CD4-positive, alpha-beta T cell treated with Interleukin-10 for 1 hour (primary cell): Measurements from ENCODE around the gene HNRNPU.
"Not testable (repeated sequence)": the region's sequence is repeated elsewhere in the genome, so short reads cannot be mapped to it uniquely, and the experiment has no call there.

ENCODE experiments used
- DNase-seq: peaks from one replicate; pipeline ENCODE4 v3.0.0-alpha.2; 2020

HNRNPU gene

DNA sequence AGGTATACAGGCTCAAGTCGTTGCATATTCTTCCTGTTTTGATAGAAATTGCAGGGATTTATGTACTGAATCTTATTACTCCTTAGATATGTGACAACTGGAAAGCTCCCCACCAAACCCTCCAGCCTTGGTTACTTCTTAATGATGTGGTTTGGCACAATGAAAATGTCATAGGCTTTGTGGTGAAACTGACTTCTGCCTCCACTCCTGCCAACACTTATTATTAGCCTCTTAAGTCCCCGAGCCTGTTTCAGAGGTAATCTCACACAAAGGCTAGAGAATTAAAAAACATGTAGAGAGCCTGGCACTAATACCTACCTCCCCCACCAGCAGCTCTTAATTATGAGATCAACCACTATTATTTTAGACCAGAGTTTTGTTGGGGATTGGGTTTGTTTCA, 24.7 kb downstream of the HNRNPU start:
- DNase-seq, result peak; percentile 21

DNA sequence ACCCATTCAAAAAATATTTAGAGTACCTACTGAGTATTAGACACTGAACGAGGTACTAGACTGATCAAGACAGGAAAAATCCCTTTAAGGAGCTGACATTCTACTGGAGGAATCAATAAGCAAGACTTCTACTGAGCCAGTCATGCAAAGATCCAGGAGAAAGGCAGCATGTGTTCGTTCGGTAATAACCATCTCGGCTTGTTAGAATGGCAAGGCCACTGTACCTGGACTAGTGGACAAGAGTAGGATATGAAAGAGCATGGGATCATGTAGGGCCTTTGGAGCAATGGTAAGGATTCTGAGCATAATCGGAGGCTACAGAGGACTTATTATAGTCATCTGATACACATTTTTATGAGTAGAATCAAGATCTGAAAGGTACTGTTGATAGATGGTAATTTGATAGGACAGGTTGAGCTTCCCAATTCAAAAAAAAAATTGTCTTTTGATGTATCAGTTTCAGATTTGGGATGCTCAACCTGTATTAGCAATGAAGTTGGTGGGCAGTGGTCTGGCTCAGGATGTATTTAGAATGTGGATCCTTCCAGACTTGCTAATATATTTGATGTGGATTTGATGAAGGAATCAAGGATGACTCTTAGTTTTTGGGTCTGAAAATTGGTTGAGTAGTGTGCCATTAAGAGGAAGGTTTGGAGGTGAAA, 26.6 kb downstream of the HNRNPU start:
- DNase-seq, result peak; percentile 21

DNA sequence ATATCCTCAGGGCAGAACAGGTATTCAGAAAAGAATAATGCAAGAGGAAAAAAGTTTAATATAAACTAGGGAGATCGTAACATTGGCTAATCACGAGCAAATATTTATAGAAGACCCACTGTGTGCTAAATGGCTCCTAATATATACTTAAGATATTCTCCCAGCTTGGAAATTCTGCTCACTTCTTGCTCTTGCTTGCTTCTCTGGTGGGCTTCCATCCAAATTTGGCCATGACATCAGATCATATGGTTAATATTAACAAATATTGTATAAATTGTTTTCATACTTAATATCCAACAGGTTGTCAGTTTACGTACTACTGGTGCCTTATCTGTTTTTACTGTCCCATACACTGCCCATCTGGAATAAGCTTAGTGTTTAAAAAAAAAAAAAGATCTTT, 27.8 kb downstream of the HNRNPU start:
- DNase-seq, result no peak

DNA sequence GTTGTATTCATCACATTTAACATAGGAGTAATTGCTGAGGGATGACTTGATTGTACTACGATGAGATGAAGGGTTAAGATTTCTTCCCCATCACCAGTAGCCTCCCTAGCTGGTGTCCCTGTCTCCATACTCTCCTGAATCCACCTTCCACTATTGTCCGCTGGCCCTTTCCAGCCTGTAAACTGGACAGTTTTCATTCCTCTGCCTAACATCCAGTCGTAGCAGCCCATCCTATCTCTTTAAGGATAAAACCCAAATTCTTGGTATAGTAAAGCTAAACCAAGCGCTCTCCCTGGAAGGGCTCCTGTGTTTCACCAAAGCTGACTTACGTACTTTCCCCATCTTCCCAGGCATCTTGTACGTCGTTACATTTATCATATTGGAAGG, 28.2 kb downstream of the HNRNPU start:
- no peak for DNase-seq

DNA sequence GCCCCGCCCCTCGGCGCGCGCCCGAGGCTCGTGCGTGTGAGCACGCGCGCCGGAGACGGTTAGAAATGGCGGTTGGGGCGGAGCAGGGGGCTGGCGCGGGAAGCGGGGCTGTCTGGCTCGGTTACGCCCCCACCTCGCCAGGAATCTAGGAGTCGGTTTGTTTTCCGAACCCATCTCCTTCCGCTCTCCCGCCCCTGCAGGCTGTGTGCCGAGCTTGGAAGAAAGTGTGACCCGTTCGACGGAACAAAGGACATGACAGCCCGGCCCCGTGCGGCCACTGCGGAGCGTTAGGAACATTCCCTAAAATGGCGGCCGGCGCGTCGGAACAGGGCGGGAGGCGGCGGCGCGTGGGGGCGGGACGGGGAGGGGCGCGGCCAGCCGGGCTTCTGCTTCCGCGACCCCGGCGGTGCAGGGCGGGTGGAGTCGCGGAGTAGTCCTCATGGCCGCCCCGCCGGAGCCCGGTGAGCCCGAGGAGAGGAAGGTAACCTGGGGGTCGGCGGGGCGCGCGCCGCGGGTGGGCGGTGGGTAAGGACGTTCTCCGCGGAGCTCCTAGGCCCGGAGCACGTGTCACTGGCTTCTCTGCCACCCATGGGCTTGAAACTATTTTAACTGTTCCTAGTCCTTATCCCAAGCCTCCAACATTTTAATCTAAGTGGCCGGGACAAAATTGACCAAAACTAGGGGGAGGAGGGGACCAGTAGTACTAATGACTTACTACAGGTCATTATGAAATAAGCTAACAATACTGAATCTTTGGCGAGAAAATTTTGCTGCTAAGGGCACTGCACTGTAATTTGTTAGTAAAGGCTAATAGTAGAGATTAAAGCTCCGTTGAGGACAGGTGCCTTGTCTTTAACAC, 28.8 kb downstream of the HNRNPU start, which contains the start of gene COX20:
TSS of gene COX20 (plus strand) at position 383 of the 859 bp plus-strand sequence. CDS start at position 440, 57 bp downstream.
- peak; percentile 91 for DNase-seq

DNA sequence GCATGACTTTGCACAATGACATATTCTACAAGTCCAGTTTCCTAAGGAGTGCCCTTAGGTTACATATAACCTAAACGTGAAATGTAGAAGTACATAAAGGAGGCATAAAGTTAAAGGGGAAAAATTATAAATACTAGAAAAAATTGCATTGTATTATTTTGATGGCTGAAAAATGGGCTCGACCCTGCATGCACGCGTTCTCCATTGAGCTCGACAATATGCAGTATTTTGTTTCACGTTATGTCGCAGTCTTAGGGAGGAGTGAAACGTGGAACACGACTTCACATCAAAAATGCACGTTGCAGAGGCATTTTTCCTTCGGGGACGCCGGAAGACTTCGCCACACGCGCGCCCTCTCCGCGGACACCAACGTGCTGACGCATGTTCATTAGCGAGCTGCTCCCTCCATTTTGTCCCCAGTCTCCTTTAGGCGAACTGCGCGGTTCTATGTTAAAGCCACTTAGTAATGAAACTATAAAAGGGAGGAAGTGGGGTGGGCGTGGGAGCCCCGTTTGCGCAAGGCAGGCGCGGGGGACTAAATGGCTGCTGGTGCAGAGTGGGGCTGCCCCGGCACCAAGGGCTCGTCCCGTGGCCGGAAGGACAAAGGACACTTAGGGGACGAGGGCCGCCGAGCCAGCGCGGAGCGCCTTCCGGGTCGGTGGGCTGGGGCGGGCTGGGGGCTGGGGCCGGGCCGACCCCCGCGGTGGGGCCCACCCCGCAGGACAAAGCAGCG, 29.6 kb downstream of the HNRNPU start:
- peak; percentile 93 for DNase-seq

DNA sequence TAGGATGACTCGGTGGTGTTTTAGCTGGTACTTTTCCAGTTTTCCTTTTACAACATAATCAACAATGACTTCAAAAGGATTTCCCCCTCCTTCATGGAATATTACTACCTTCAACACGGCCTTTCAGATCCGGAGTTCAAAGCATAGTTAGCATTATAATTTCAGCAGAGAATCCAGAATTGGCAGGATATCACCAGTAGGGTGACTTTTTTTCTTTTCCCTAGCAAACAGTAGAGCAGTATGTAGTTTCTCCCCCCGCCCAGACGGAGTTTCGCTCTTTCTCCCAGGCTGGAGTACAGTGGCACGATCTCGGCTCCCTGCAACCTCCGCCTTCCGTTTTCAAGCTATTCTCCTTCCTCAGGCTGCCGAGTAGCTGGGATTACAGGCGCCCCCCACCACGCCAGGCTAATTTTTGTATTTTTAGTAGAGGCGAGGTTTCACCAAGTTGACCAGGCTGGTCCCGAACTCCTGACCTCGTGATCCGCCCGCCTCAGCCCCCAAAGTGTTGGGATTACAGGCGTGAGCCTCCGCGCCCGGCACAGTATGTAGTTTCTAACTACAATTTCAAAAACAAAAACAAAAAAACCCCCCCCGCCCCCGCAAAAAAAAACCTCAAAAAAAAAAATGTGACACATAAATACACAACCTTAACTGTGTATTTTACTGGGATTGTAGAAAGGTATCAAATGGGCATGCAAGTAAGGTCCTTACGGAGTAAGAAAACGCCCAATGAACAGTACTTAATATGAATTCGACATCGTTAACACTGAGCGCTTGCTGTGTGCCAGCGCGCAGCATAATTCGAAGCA, 30.4 kb downstream of the HNRNPU start:
- peak; percentile 65 for DNase-seq

DNA sequence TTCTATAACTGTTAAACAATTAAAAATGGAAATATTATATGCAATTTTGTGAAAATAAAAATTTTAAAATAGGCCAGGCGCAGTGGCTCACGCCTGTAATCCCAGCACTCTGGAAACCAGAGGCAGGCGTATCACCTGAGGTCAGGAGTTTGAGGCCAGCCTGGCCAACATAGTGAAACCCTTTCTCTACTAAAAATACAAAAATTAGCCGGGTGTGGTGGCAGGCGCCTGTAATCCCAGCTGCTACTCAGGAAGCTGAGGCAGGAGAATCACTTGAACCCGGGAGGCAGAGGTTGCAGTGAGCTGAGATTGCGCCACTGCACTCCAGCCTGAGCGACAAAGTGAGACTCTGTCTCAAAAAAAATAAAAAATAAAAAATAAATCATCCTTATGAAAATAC, 31.1 kb downstream of the HNRNPU start:
- DNase-seq, result not testable (repeated sequence)

DNA sequence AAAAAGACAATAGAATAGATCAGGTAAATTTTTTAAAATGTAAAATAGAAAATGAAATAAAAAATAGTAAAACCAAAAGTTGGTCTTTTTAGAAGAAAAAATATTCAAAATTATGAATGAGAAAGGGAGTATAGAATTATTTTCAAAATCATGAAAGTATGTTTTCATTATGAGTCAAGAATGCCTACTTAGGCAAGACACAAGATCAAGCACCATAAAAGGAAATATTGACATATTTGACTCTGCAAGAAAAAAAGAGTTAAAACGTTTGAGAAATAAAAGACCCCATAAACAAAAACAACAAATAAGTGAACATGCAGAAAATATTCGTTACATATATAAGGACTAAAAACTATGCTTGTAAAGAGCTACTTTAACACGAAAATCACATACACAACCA, 33.7 kb downstream of the HNRNPU start:
- no peak for DNase-seq

DNA sequence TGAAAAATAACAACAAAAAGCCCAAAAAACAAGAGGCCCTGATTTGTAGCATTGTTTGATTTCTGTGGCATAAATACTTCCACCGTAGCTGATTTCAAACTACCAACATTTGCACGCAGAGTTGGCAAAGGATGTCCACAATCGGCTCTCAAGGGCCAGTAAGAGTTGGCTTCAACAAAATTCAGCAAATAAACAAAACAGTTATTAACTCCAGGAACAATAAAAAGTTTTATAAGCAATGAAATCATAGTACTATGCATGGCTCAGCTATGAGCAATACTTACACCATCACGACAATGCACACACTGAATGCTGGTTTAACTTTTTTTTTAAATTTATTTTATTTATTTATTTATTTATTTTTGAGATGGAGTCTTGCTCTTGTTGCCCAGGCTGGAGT, 37.6 kb downstream of the HNRNPU start:
- no peak for DNase-seq

DNA sequence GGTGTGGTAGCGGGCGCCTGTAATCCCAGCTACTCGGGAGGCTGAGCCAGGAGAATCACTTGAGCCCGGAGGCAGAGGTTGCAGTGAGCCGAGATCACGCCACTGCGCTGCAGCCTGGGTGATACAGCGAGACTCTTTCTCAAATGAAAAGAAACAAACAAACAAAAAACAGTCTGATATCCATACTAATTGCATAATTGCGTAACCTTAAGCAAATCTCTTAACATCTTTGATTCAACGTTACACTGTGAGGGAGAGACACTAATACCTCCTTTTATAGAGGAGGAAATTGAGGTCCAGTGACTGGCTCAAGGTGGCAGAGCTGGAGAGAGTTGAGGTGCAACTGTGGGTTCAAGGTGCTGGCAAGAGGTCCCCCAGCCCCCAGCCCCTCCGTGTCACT, 41.5 kb downstream of the HNRNPU start:
- DNase-seq, result no peak

DNA sequence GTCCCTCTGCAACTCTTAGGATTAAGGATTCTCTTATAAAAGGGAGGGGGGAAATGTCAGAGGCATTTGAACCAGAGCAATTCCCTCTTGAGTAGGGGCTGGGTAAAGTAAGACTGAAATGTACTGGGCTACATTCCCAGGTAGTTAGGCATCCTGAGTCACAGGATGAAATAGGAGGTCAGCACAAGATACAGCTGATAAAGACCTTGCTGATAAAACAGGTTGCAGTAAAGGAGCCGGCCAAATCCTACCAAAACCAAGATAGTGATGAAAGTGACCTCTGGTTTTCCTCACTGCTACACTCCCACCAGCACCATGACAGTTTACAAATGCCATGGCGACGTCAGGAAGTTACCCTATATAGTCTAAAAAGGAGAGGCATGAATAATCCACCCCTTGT, 43.2 kb downstream of the HNRNPU start:
- no peak for DNase-seq

DNA sequence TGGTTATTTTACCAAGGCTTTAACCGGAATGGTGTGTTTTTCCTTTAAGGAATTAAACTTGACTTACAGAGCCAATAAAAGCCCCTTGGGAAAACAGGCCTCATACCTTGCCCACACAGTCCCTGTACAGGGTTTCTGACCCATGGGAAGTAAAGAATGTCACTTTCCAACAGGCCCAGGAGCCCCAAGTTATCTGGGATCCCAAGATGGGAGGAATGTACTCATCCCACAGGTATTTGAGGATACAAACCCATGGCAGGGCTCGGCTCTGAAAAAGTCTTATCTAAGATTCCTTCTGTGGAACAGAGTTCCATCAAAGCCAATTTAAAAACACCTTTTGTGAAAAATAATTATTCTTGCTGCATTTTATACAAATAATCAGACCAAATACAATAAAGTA, 44.2 kb downstream of the HNRNPU start:
- no peak for DNase-seq

DNA sequence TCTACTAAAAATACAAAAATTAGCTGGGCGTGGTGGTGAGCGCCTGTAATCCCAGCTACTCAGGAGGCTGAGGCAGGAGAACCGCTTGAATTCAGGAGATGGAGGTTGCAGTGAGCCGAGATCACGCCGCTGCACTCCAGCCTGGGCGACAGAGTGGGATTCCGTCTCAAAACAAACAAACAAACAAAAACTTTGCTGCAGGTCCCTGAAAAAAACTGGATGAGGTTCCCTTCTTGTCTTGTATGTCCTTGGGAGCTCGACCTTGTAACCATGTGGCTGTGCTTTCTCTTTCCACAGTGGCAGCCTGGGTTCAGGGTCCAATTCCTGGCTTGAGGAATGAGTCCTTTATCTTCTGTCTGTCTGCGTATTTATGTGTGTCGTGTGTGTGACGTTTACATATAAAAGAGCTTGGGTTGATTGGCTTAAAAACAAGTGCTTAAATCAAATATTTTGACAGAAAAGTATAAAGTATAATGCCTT, 46.9 kb downstream of the HNRNPU start:
- no peak for DNase-seq

DNA sequence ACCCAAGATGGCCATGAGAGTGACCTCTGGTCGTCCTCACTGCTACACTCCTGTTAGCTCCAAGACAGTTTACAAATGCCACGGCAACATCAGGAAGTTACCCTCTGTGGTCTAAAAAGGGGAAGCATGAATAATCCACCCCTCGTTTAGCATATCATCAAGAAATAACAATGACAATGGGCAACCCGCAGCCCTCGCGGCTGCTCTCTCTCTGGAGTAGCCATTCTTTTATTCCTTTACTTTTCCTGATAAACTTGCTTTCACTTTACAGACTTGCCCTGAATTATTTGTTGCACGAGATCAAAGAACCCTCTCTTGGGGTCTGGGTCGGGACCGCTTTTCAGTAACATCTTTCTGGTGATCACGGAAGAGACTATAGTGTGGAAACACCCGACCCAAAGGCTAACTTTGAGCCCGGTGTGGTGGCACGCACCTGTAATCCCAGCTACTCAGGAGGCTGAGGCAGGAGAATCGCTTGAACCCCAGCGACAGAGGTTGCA, 48.7 kb downstream of the HNRNPU start:
- no peak for DNase-seq

DNA sequence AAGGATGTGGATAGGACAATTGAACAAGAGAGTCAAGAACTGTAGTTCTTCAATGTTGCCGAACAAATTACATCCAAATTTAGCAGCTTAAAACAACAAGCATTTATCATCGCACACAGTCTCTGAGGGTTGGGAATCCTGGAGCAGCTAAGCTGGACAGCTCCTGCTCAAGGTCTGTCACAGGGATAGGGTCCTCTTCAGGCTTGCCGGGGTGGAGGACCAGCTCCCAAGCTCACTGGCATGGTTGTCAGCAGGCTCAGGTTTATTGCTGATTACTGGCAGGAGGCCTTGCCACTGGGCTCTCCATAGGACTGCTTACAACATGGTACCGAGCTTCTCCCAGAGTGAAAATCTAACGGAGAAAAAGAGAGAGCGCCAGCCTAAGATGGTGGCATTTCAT, 51.0 kb downstream of the HNRNPU start:
- DNase-seq, result no peak

DNA sequence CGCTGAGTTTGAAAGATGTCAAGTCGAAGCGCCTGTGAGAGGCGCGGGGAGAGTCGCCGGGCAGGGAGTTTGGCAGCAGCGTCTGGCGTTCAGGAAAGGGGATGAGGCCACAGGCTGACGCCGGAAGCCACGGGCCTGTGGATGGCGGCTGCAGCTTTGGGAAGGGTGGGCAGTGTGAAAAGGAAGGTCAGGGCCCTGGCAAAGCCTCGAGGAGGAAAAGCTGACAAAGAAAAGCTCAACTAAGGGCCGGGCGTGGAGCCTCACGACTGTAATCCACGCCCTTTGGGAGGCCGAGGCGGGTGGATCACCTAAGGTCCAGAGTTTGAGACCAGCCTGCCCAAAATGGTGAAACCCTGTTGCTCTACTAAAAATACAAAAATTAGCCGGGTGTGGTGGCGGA, 54.1 kb downstream of the HNRNPU start:
- no peak for DNase-seq

DNA sequence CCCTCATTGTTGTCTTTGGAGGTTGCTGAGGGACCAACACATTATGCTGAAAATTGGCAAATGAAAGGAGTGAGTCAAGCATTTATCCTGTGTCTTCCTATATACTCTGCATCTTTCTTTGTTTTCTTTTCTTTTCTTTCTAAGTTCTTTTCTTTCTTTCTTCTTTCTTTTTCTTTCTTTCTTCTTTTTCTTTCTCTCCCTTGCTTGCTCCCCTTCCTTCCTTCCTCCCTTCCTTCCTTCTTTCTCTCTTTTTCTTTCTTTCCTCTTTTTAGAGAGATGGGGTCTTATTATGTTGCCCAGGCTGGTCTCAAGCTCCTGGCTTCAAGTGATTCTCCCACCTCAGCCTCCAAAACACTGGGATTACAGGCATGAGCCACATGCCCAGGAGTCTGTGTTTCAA, 57.2 kb downstream of the HNRNPU start:
- no peak for DNase-seq

DNA sequence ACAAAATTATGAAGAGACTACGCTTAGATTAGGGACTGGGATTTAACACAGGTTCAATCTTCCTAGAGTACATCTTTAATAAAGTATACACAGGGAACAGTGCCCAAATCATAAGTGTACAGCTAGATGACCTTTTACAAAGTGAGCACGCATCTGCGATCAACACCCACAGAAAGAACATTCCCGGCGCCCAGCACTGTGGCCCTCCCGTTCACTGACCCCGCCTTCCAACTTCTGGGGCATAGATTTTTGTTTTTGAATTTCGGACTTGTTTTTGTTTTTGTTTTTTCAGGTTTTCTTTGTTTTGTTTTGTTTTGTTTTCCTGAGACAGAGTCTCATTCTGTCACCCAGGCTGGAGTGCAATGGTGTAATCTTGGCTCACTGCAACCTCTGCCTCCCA, 59.5 kb downstream of the HNRNPU start:
- no peak for DNase-seq

DNA sequence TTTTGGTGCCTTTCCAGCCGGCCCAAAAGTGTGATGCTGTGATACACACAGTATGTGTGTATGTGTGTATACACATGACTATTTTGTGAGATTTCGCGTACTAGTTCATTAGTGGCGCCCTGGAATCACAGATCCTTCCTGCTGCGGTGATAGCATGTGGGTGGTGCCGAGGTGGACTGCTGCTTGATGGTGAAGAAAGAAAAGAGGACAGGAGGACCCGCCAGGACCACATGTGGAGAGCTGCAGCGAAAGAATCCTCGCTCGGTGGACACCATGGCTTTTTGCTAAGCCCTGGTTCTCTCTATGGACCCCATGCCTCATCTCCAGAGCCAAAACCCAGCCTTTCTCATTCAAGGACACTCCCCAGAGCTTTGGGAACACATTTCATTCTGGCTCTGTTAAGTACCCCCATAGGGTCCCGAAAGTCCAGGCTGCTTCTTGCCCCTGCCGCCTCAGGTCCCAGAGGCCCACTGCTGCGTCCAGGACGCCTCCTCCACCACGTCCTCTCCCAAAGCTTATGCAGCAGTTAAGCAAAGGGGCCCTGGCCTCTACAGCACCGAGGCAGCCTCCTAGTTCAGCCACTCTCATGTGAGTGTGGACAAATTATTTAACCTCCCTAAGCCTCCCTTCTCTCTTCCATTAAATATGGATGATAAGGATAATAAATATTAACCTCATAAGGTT, 61.6 kb downstream of the HNRNPU start:
- DNase-seq, result no peak

DNA sequence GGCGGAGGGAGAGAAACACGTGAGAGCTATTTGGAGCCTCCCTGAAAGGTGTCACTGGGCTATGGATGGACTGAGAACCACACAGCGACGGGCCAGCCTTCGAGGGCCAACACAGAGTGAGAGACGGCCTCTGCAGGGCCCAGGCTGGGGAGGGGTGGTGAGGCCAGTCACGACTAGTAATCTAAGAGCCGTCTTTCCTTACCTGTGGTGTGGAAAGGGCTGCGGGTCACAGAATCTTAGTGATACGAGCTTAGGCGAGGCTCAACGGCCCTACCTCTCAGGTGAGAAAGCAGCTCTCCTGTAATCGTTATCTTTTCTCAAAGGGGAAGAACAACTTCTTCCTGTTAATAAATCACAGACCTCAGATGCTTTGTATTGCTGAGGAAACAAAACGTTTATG, 62.3 kb downstream of the HNRNPU start:
- DNase-seq, result no peak

DNA sequence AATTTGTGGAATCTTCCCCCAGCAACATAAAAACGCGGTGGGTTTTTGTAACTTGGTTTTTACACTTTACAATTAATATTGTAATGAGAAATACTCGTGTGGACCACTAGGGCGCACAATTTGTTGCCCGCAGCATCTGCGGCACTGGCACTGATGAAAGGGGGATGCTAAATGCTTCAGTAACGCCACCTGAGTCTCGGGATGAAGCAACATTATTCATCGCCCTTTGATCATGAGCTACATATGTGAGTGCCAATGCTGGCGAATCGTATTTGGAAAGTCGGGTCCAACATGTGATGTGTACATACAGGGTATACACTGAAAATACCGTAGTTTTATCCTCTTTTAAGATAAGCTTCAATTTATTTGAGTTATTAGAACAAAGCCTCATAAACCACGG, 63.1 kb downstream of the HNRNPU start:
- DNase-seq, result peak; percentile 68
